ENCODE results near the gene BTBD10. TPM values are rescaled to one million over a fixed set of nuclear protein-coding genes. Genes with fewer than 3 reads are reported as not detected.

Gene BTBD10
- total RNA-seq, 1 experiment from 2014 or later: 45.0 TPM

- Histone ChIP-seq H3K4me3 (ENCODE audit: low read depth, low read length) (no peak overlapping the region), H3K4me1 (peaks cover 2% of the 10 kb centered on the region; the same call in 1 of the 2 replicates), H3K36me3 (ENCODE audit: control insufficient read depth, insufficient read depth, low read length) (no peaks in the 10 kb centered on the region; the same call in 1 of the 2 replicates), H3K9me3 (no peaks in the 10 kb centered on the region), H3K27me3 (replicated peaks; ENCODE audit: control insufficient read depth, insufficient read depth, low read length) (no peaks in the 10 kb centered on the region)
- TF ChIP-seq CTCF (IDR thresholded peaks at IDR 0.05; ENCODE audit: insufficient read depth in 1 of 2, low read depth in 1 of 2, low read length in 1 of 2, severe bottlenecking in 1 of 2, unreplicated experiment in 1 of 2): no peak
- Mint-ChIP-seq H3K27me3 (ENCODE audit: insufficient read depth, unreplicated experiment) (no peaks in the 10 kb centered on the region), H3K36me3 (ENCODE audit: insufficient read depth, unreplicated experiment) (no peaks in the 10 kb centered on the region), H3K4me3 (ENCODE audit: unreplicated experiment) (no peak overlapping the region), H3K9me3 (ENCODE audit: unreplicated experiment) (no peaks in the 10 kb centered on the region), H3K27ac (ENCODE audit: unreplicated experiment) (no peak overlapping the region), H3K4me1 (ENCODE audit: low read depth, unreplicated experiment) (peaks cover 4% of the 10 kb centered on the region)
- intact Hi-C loops (cut with micrococcal nuclease; ENCODE audit: unreplicated experiment): no loop called here
- ChIA-PET CTCF (no interaction called here), POLR2A (no interaction called here)
- no TSS peak for BruUV-seq (replicated peaks)
- no peak for DNase-seq
Measured at GRCh38 chr11:13357232-13357631, 105.8 kb downstream of the BTBD10 start.

GRCh38 chr11:13355191-13355590, 107.8 kb downstream of the BTBD10 start:
- Mint-ChIP-seq H3K4me3 (ENCODE audit: unreplicated experiment) (no peak overlapping the region), H3K27ac (ENCODE audit: unreplicated experiment) (no peak overlapping the region), H3K9me3 (ENCODE audit: unreplicated experiment) (no peaks in the 10 kb centered on the region), H3K36me3 (ENCODE audit: insufficient read depth, unreplicated experiment) (no peaks in the 10 kb centered on the region), H3K4me1 (ENCODE audit: low read depth, unreplicated experiment) (no peaks in the 10 kb centered on the region), H3K27me3 (ENCODE audit: insufficient read depth, unreplicated experiment) (no peaks in the 10 kb centered on the region)
- TF ChIP-seq CTCF (IDR thresholded peaks at IDR 0.05; ENCODE audit: insufficient read depth in 1 of 2, low read depth in 1 of 2, low read length in 1 of 2, severe bottlenecking in 1 of 2, unreplicated experiment in 1 of 2): no peak
- Histone ChIP-seq H3K9me3 (no peaks in the 10 kb centered on the region), H3K27me3 (replicated peaks; ENCODE audit: control insufficient read depth, insufficient read depth, low read length) (no peaks in the 10 kb centered on the region), H3K4me1 (no peaks in the 10 kb centered on the region), H3K4me3 (ENCODE audit: low read depth, low read length) (no peak overlapping the region), H3K36me3 (ENCODE audit: control insufficient read depth, insufficient read depth, low read length) (no peaks in the 10 kb centered on the region; the same call in 1 of the 2 replicates)
- POLR2A ChIA-PET: no interaction called here
- intact Hi-C loops (cut with micrococcal nuclease; ENCODE audit: unreplicated experiment): no loop called here
- no peak for DNase-seq
- CTCF ChIA-PET: interaction anchor here (2.0 to 3.0 kb wide), 2 partner anchors 11 to 30 kb away, joined by 15 to 20 read pairs; no protein-coding TSS in a partner anchor
- BruUV-seq (replicated peaks): no TSS peak

- Histone ChIP-seq H3K27me3 (replicated peaks; ENCODE audit: control insufficient read depth, insufficient read depth, low read length) (no peaks in the 10 kb centered on the region), H3K9me3 (no peaks in the 10 kb centered on the region), H3K4me1 (no peaks in the 10 kb centered on the region), H3K36me3 (ENCODE audit: control insufficient read depth, insufficient read depth, low read length) (no peaks in the 10 kb centered on the region), H3K4me3 (ENCODE audit: low read depth, low read length) (no peak overlapping the region)
- Mint-ChIP-seq H3K4me1 (ENCODE audit: low read depth, unreplicated experiment) (no peaks in the 10 kb centered on the region), H3K27me3 (ENCODE audit: insufficient read depth, unreplicated experiment) (no peaks in the 10 kb centered on the region), H3K4me3 (ENCODE audit: unreplicated experiment) (no peak overlapping the region), H3K27ac (ENCODE audit: unreplicated experiment) (no peak overlapping the region), H3K9me3 (ENCODE audit: unreplicated experiment) (no peaks in the 10 kb centered on the region), H3K36me3 (ENCODE audit: insufficient read depth, unreplicated experiment) (no peaks in the 10 kb centered on the region)
- ChIA-PET CTCF (interaction anchor here (0.6 to 3.0 kb wide), 5 partner anchors 10 to 34 kb away, joined by 3 to 20 read pairs (median 4); no protein-coding TSS in a partner anchor), POLR2A (no interaction called here)
- TF ChIP-seq CTCF (IDR thresholded peaks at IDR 0.05; ENCODE audit: insufficient read depth in 1 of 2, low read depth in 1 of 2, low read length in 1 of 2, severe bottlenecking in 1 of 2, unreplicated experiment in 1 of 2): peak; percentile 29 to 30
- DNase-seq: peak in 1 of 2 experiments; percentile 30
- BruUV-seq (replicated peaks): no TSS peak
- intact Hi-C loops (cut with micrococcal nuclease; ENCODE audit: unreplicated experiment): loop anchor here (1.0 kb wide), 1 partner anchor 31 kb away; no protein-coding TSS in a partner anchor
Measured at GRCh38 chr11:13354335-13354734, 108.7 kb downstream of the BTBD10 start.
